B cell (primary cell): ENCODE measurements around the gene CYFIP1. TPM values are rescaled to one million over a fixed set of nuclear protein-coding genes. Genes with fewer than 3 reads are reported as not detected.

Source experiments
- ATAC-seq: fragments of 200-7000 bp; cut with Tn5 transposase; one replicate; pipeline ENCODE4 v1.10.0; 2021; ENCODE audit warnings: low read depth, mild to moderate bottlenecking, moderate number of reproducible peaks, moderate library complexity
- CTCF ChIA-PET: fragments of 350-600 bp; sonication (Branson Sonifier 250); formaldehyde crosslinking; loops from one replicate; lab custom pipeline; 2021; ENCODE audit warnings: antibody characterized with exemption, inconsistent platforms; lab: Charles Lee
- POLR2A ChIA-PET: fragments of 350-600 bp; sonication (Branson Sonifier 250); formaldehyde crosslinking; loops from one replicate; lab custom pipeline; 2021; ENCODE audit warnings: antibody characterized with exemption; lab: Charles Lee
- DNase-seq: peaks from one replicate; pipeline ENCODE4 v3.0.0; 2013
- H2AFZ ChIP-seq: 2 replicates; pipeline ENCODE4 v1.6.1; 2012; ENCODE audit warnings: mild to moderate bottlenecking, low read depth, low read length; ENCODE audit not compliant: insufficient read depth, poor library complexity, severe bottlenecking
- H3K27ac ChIP-seq, 2 donors: 1 replicate in 1 of 2; 2 replicates in 1 of 2; pipeline ENCODE4 v1.5.1; 2012 to 2013; ENCODE audit warnings: low read length in 2 of 2, mild to moderate bottlenecking in 2 of 2, moderate library complexity in 1 of 2
- H3K27me3 ChIP-seq, 4 experiments: fragments of 200-600 bp in 1 of 4; sonication (generic) in 1 of 4; replicated peaks in 1 of 4; 1 replicate in 2 of 4; 2 replicates in 2 of 4; pipeline versions ENCODE4 v1.6.1 to v1.7.0; 2013 to 2016; ENCODE audit warnings: low read length in 3 of 4, mild to moderate bottlenecking in 2 of 4, mixed read lengths in 1 of 4, moderate library complexity in 1 of 4; ENCODE audit not compliant: insufficient read depth in 4 of 4, control insufficient read depth in 3 of 4; ENCODE audit errors: control extremely low read depth in 1 of 4
- H3K36me3 ChIP-seq, 2 experiments: replicated peaks in 1 of 2; 1 replicate in 1 of 2; 2 replicates in 1 of 2; pipeline versions ENCODE4 v1.6.1 to v1.7.1; 2013; ENCODE audit warnings: low read length in 1 of 2; ENCODE audit not compliant: insufficient read depth in 2 of 2, control insufficient read depth in 1 of 2; ENCODE audit errors: control extremely low read depth in 1 of 2, extremely low read depth in 1 of 2
- H3K4me1 ChIP-seq, 2 donors: fragments of 200-600 bp in 1 of 2; sonication (generic) in 1 of 2; 1 replicate in 1 of 2; 2 replicates in 1 of 2; pipeline versions ENCODE4 v1.5.1 to v1.6.1; 2013 to 2017; ENCODE audit warnings: low read length in 2 of 2; ENCODE audit not compliant: control insufficient read depth in 2 of 2, insufficient read depth in 2 of 2
- H3K4me2 ChIP-seq: replicated peaks from 2 replicates; pipeline ENCODE3; 2012; ENCODE audit warnings: mild to moderate bottlenecking, low read depth, low read length; ENCODE audit not compliant: poor library complexity, severe bottlenecking
- H3K4me3 ChIP-seq, 5 experiments: fragments of 200-600 bp in 1 of 5; sonication (generic) in 1 of 5; 1 replicate in 3 of 5; 2 replicates in 2 of 5; pipeline versions ENCODE4 v1.5.1 to v1.7.0; 2011 to 2016; ENCODE audit warnings: low read length in 4 of 5, mild to moderate bottlenecking in 4 of 5, low read depth in 2 of 5, control low read depth in 1 of 5, moderate library complexity in 1 of 5; ENCODE audit not compliant: insufficient read depth in 1 of 5; ENCODE audit errors: control extremely low read depth in 1 of 5, extremely low read depth in 1 of 5
- H3K79me2 ChIP-seq: fragments of 200-600 bp; sonication (generic); one replicate; pipeline ENCODE4 v1.6.0; 2016; ENCODE audit warnings: low read length; ENCODE audit not compliant: control insufficient read depth, insufficient read depth
- H3K9ac ChIP-seq: fragments of 200-600 bp; sonication (generic); 2 replicates; pipeline ENCODE4 v1.6.1; 2017; ENCODE audit warnings: mild to moderate bottlenecking, low read length, moderate library complexity
- H3K9me3 ChIP-seq, 3 donors: one replicate each; pipeline versions ENCODE4 v1.6.1 to v1.7.1; 2013; ENCODE audit warnings: low read length in 2 of 3; ENCODE audit not compliant: control insufficient read depth in 2 of 3, insufficient read depth in 1 of 3; ENCODE audit errors: control extremely low read depth in 1 of 3
- H4K20me1 ChIP-seq: 2 replicates; pipeline ENCODE4 v1.6.0; 2012; ENCODE audit warnings: mild to moderate bottlenecking, low read length; ENCODE audit not compliant: insufficient read depth, control insufficient read depth, poor library complexity, severe bottlenecking
- H3K27ac Mint-ChIP-seq: one replicate; pipeline ENCODE4 v1.8.0; 2021; ENCODE audit warnings: mixed read lengths
- H3K27me3 Mint-ChIP-seq: one replicate; pipeline ENCODE4 v1.8.0; 2021; ENCODE audit warnings: mixed read lengths
- H3K4me1 Mint-ChIP-seq: one replicate; pipeline ENCODE4 v1.8.0; 2021; ENCODE audit warnings: mixed read lengths
- H3K4me3 Mint-ChIP-seq: one replicate; pipeline ENCODE4 v1.8.0; 2021; ENCODE audit warnings: mixed read lengths
- H3K9me3 Mint-ChIP-seq: one replicate; pipeline ENCODE4 v1.8.0; 2022; ENCODE audit warnings: mixed read lengths; ENCODE audit not compliant: insufficient read depth
- CTCF ChIP-seq: fragments of 200-600 bp; IDR thresholded peaks from one replicate; pipeline ENCODE4 v1.8.0; 2022; ENCODE audit warnings: antibody characterized with exemption, mild to moderate bottlenecking
- EZH2 ChIP-seq: IDR thresholded peaks from 2 replicates; pipeline ENCODE4 v1.6.1; 2012; ENCODE audit warnings: borderline replicate concordance, low read depth, mild to moderate bottlenecking, moderate library complexity, low read length; ENCODE audit not compliant: insufficient read depth, poor library complexity, severe bottlenecking
- WGBS: methylation state at CpG from one replicate; pipeline ENCODE4 v1.1.5; 2013; ENCODE audit warnings: missing lambda C conversion rate; ENCODE audit not compliant: insufficient coverage; 5-methylcytosine and 5-hydroxymethylcytosine counted together
- intact Hi-C: fragments of 100-400 bp; cut with micrococcal nuclease; formaldehyde crosslinking; loops from one replicate; pipeline ENCODE4 v1.10.0; 2022
- polyA plus RNA-seq: library from polyadenylated mRNA; depleted of rRNA; stranded (reverse); fragments of >200 nt; gene quantifications from 2 replicates; pipeline ENCODE4 v1.2.3, GENCODE V29; 2012
- total RNA-seq, 2 donors: library from RNA; stranded (reverse); fragments of 120-200 nt in 1 of 2; gene quantifications; 1 replicate in 1 of 2; 2 replicates in 1 of 2; pipeline versions ENCODE4 v1.2.3 to v1.2.4, GENCODE V29; 2013 to 2022

The CYFIP1 gene
- total and polyA plus RNA-seq, 2 donors (not counting 1 experiment from before 2014, with no cell fraction given), result 6.2 to 13.5 TPM

- Histone ChIP-seq H3K79me2 (no peaks in the 10 kb centered on the region), H3K36me3 (no peaks in the 10 kb centered on the region), H3K27me3 (no peaks in the 10 kb centered on the region), H2AFZ (no peak overlapping the region), H3K4me3 (no peak overlapping the region), H3K9ac (no peak overlapping the region), H3K4me1 (peaks cover 11 to 17% of the 10 kb centered on the region in 2 donors), H3K4me2 (no peak overlapping the region), H4K20me1 (no peaks in the 10 kb centered on the region), H3K9me3 (no peaks in the 10 kb centered on the region), H3K27ac (no peak overlapping the region)
- ATAC-seq (no peak), DNase-seq (no peak)
- peaks cover 10% of the 10 kb centered on the region for H3K27me3 Mint-ChIP-seq
- no peak for TF ChIP-seq CTCF
- TF ChIP-seq EZH2, result no peak
- H3K4me1 Mint-ChIP-seq, result peaks cover 21% of the 10 kb centered on the region
- intact Hi-C loops, result no loop called here
- ChIA-PET CTCF (no interaction called here), POLR2A (no interaction called here)
- H3K9me3 Mint-ChIP-seq, result no peaks in the 10 kb centered on the region
- no peak overlapping the region for H3K4me3 Mint-ChIP-seq
- no peak overlapping the region for H3K27ac Mint-ChIP-seq
- WGBS, result no CpG with 5 or more reads among the region's 1 CpG
Measured at GRCh38 chr15:22961762-22962161, 18.4 kb downstream of the CYFIP1 start.

- H3K79me2 ChIP-seq, result no peaks in the 10 kb centered on the region
Measured at GRCh38 chr15:22960556-22960955, 19.6 kb downstream of the CYFIP1 start.

More at GRCh38 chr15:22960556-22960955, 19.6 kb downstream of the CYFIP1 start:
- Mint-ChIP-seq H3K27ac (no peak overlapping the region), H3K27me3 (peaks cover 10% of the 10 kb centered on the region), H3K9me3 (no peaks in the 10 kb centered on the region), H3K4me3 (no peak overlapping the region), H3K4me1 (peaks cover 21% of the 10 kb centered on the region)
- no peak overlapping the region for H3K4me3 ChIP-seq
- ChIA-PET CTCF (no interaction called here), POLR2A (no interaction called here)
- WGBS, result 100% methylated on average over 3 of the region's 8 CpGs
- TF ChIP-seq CTCF, result no peak
- no peak for TF ChIP-seq EZH2
- no peaks in the 10 kb centered on the region for H4K20me1 ChIP-seq
- no peaks in the 10 kb centered on the region for H3K27me3 ChIP-seq
- no peak overlapping the region for H3K9ac ChIP-seq
- ATAC-seq, result no peak
- peaks cover 11 to 17% of the 10 kb centered on the region in 2 donors for H3K4me1 ChIP-seq
- no peak overlapping the region for H2AFZ ChIP-seq
- no peaks in the 10 kb centered on the region for H3K9me3 ChIP-seq
- no peaks in the 10 kb centered on the region for H3K36me3 ChIP-seq
- no peak overlapping the region for H3K27ac ChIP-seq
- no peak for DNase-seq
- intact Hi-C loops, result no loop called here
- H3K4me2 ChIP-seq, result no peak overlapping the region
